Mucosa of gallbladder (tissue), 1 donor: ENCODE measurements around the gene ECHDC1. TPM values are rescaled to one million over a fixed set of nuclear protein-coding genes. Genes with fewer than 3 reads are reported as not detected.

Experiments
- total RNA-seq: library from RNA; stranded (reverse); gene quantifications from one replicate; pipeline ENCODE4 v1.2.1, GENCODE V29; 2021
- donor health status: DM: no; HTN: no; CAD: no.

ECHDC1 gene
- total RNA-seq, 1 donor from 2014 or later: 39.9 TPM

Other genes with a start within 250 kb of the ECHDC1 start
- gene RSPO3, start 224.9 kb downstream of the ECHDC1 start, total RNA-seq: 3.4 TPM
- 41.5 TPM for gene RNF146, start 76.7 kb downstream of the ECHDC1 start, total RNA-seq
- 6.8 TPM for gene KIAA0408, start 115.8 kb upstream of the ECHDC1 start, total RNA-seq
- not detected for gene C6orf58, start 233.6 kb upstream of the ECHDC1 start, total RNA-seq